Measurements from ENCODE around the gene LCE1E.

- TF ChIP-seq CTCF (conservative IDR thresholded peaks at IDR 0.05; ENCODE audit: low read length): no peak
- TF ChIP-seq EZH2phosphoT487 (IDR thresholded peaks at IDR 0.05; ENCODE audit: borderline replicate concordance): no peak
Observed at GRCh38 chr1:152795686-152796085, 9.6 kb downstream of the LCE1E start.

All from Loucy (cell line).